SK-N-SH treated with all-trans-retinoic acid at 6 μM for 48 hours (cell line): ENCODE data around the gene TCF25.

Source experiments
- ATAC-seq: fragments of 200-7000 bp; cut with Tn5 transposase; 3 replicates; pipeline ENCODE4 v1.9.1; 2020; ENCODE audit warnings: mild to moderate bottlenecking, moderate library complexity
- ARNTL ChIP-seq: fragments of 450-650 bp; formaldehyde crosslinking; IDR thresholded peaks from 2 replicates; pipeline ENCODE4 v1.5.0; 2020; ENCODE audit warnings: low read depth, mild to moderate bottlenecking, moderate library complexity, borderline replicate concordance
- BACH2 ChIP-seq: fragments of 250-450 bp; sonication (Bioruptor Pico); IDR thresholded peaks from 2 replicates; pipeline ENCODE4 v1.9.0; 2021; ENCODE audit warnings: mild to moderate bottlenecking, borderline replicate concordance
- CSDC2 ChIP-seq: fragments of 250-450 bp; sonication (Bioruptor Pico); IDR thresholded peaks from 2 replicates; pipeline ENCODE4 v1.5.0; 2020; ENCODE audit warnings: mild to moderate bottlenecking, moderate library complexity
- CSRNP3 ChIP-seq: fragments of 250-450 bp; sonication (Bioruptor Pico); IDR thresholded peaks from 2 replicates; pipeline ENCODE4 v1.5.1; 2021; ENCODE audit warnings: mild to moderate bottlenecking, moderate library complexity
- GLIS3 ChIP-seq: fragments of 250-450 bp; sonication (Bioruptor Pico); IDR thresholded peaks from 2 replicates; pipeline ENCODE4 v1.5.0; 2020; ENCODE audit warnings: mild to moderate bottlenecking, moderate library complexity
- ISL1 ChIP-seq: fragments of 250-450 bp; sonication (Bioruptor Pico); IDR thresholded peaks from 2 replicates; pipeline ENCODE4 v2.1.2; 2022; ENCODE audit warnings: mild to moderate bottlenecking, moderate library complexity
- OSR1 ChIP-seq: fragments of 250-450 bp; sonication (Bioruptor Pico); IDR thresholded peaks from 2 replicates; pipeline ENCODE4 v1.8.0; 2022; ENCODE audit warnings: moderate library complexity, mild to moderate bottlenecking, inconsistent platforms
- POU6F1 ChIP-seq: fragments of 250-450 bp; sonication (Bioruptor Pico); IDR thresholded peaks from 2 replicates; pipeline ENCODE4 v1.8.0; 2021; ENCODE audit warnings: low read depth, mild to moderate bottlenecking, moderate library complexity, borderline replicate concordance
- PPARA ChIP-seq: fragments of 250-450 bp; sonication (Bioruptor Pico); IDR thresholded peaks from 2 replicates; pipeline ENCODE4 v1.5.0; 2020; ENCODE audit warnings: mild to moderate bottlenecking, borderline replicate concordance
- RARB ChIP-seq: fragments of 250-450 bp; sonication (Bioruptor Pico); IDR thresholded peaks from 2 replicates; pipeline ENCODE4 v1.8.0; 2021; ENCODE audit warnings: mild to moderate bottlenecking, moderate library complexity
- SNAI2 ChIP-seq: fragments of 250-450 bp; sonication (Bioruptor Pico); IDR thresholded peaks from 2 replicates; pipeline ENCODE4 v1.5.0; 2020; ENCODE audit warnings: mild to moderate bottlenecking, moderate library complexity
- TCF4 ChIP-seq: fragments of 250-450 bp; sonication (Bioruptor Pico); IDR thresholded peaks from 2 replicates; pipeline ENCODE4 v1.8.0; 2021; ENCODE audit warnings: mild to moderate bottlenecking, moderate library complexity, borderline replicate concordance
- TOX ChIP-seq: fragments of 250-450 bp; sonication (Bioruptor Pico); IDR thresholded peaks from 2 replicates; pipeline ENCODE4 v1.8.0; 2021; ENCODE audit warnings: mild to moderate bottlenecking, moderate library complexity, borderline replicate concordance
- ZC3H10 ChIP-seq: fragments of 250-450 bp; sonication (Bioruptor Pico); IDR thresholded peaks from 2 replicates; pipeline ENCODE4 v1.5.1; 2021; ENCODE audit warnings: mild to moderate bottlenecking, moderate library complexity
- ZFP3 ChIP-seq: fragments of 250-450 bp; sonication (Bioruptor Pico); IDR thresholded peaks from 2 replicates; pipeline ENCODE4 v1.5.0; 2020; ENCODE audit warnings: mild to moderate bottlenecking, moderate library complexity
- ZFP30 ChIP-seq: fragments of 450-650 bp; formaldehyde crosslinking; IDR thresholded peaks from 2 replicates; pipeline ENCODE4 v1.5.0; 2022; ENCODE audit warnings: mild to moderate bottlenecking, moderate library complexity
- ZNF565 ChIP-seq: fragments of 450-650 bp; formaldehyde crosslinking; conservative IDR thresholded peaks from 2 replicates; pipeline ENCODE4 v1.5.0; 2020; ENCODE audit warnings: low read depth, mild to moderate bottlenecking, moderate library complexity
- ZNF70 ChIP-seq: fragments of 450-650 bp; formaldehyde crosslinking; IDR thresholded peaks from 2 replicates; pipeline ENCODE4 v1.5.0; 2020; ENCODE audit warnings: mild to moderate bottlenecking, moderate library complexity
- ZNF8 ChIP-seq: fragments of 450-650 bp; formaldehyde crosslinking; IDR thresholded peaks from 2 replicates; pipeline ENCODE4 v1.5.0; 2020; ENCODE audit warnings: mild to moderate bottlenecking, moderate library complexity
- TF ChIP-seq, protein P1 (sequence below): fragments of 250-450 bp; sonication (Bioruptor Pico); IDR thresholded peaks from 2 replicates; pipeline ENCODE4 v1.5.0; 2020; ENCODE audit warnings: mild to moderate bottlenecking, moderate library complexity
- TF ChIP-seq, protein P2 (sequence below): fragments of 250-450 bp; sonication (Bioruptor Pico); IDR thresholded peaks from 2 replicates; pipeline ENCODE4 v1.8.0; 2020; ENCODE audit warnings: mild to moderate bottlenecking, moderate library complexity, borderline replicate concordance

The TCF25 gene

DNA sequence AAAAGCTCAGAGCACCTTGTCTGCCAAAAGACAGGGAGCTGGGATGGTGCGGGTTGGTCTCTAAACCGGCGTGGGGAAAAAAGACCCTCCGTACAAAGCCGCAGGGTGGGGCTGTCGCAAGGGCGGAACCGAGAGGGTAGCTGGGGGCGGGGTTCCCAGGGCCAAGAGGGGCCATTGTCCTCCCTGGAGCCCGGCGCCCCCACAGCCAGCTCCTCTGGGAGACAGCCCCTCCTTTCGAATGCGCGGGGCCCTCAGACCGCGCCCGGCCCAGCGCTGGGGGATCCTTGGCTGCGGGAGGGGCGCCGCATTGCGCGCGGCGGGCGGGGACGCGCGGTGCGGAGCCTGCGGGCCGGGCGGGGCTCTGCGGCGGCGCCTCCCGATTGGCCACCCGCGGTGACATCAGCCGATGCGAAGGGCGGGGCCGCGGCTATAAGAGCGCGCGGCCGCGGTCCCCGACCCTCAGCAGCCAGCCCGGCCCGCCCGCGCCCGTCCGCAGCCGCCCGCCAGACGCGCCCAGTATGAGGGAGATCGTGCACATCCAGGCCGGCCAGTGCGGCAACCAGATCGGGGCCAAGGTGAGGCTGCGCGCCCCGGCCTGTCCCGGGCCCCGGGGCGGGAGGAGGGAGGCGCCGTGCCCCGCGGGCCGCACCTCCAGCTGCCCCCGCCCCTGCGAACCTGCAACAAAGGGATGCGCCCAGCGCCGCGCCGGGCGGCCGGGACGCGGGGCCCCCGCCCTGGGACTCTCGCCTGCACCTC is 49.7 kb downstream of the TCF25 start, which contains the start of gene TUBB3 (continued):
- TF ChIP-seq OSR1 (CRISPR knock-in tag) (no peak), ZNF70 (CRISPR knock-in tag) (0 out of 2 replicates have a peak, but pooled peaks have one; percentile 28), ZFP3 (CRISPR knock-in tag) (no peak), BACH2 (CRISPR knock-in tag) (no peak), CSDC2 (CRISPR knock-in tag) (no peak), ISL1 (CRISPR knock-in tag) (no peak), ARNTL (CRISPR knock-in tag) (no peak), ZFP30 (no peak), GLIS3 (CRISPR knock-in tag) (0 out of 2 replicates have a peak, but pooled peaks have one; percentile 32)
- TF ChIP-seq, protein P1, sequence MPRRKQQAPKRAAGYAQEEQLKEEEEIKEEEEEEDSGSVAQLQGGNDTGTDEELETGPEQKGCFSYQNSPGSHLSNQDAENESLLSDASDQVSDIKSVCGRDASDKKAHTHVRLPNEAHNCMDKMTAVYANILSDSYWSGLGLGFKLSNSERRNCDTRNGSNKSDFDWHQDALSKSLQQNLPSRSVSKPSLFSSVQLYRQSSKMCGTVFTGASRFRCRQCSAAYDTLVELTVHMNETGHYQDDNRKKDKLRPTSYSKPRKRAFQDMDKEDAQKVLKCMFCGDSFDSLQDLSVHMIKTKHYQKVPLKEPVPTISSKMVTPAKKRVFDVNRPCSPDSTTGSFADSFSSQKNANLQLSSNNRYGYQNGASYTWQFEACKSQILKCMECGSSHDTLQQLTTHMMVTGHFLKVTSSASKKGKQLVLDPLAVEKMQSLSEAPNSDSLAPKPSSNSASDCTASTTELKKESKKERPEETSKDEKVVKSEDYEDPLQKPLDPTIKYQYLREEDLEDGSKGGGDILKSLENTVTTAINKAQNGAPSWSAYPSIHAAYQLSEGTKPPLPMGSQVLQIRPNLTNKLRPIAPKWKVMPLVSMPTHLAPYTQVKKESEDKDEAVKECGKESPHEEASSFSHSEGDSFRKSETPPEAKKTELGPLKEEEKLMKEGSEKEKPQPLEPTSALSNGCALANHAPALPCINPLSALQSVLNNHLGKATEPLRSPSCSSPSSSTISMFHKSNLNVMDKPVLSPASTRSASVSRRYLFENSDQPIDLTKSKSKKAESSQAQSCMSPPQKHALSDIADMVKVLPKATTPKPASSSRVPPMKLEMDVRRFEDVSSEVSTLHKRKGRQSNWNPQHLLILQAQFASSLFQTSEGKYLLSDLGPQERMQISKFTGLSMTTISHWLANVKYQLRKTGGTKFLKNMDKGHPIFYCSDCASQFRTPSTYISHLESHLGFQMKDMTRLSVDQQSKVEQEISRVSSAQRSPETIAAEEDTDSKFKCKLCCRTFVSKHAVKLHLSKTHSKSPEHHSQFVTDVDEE (CRISPR knock-in tag): 0 out of 2 replicates have a peak, but pooled peaks have one; percentile 10
- TF ChIP-seq, protein P2, sequence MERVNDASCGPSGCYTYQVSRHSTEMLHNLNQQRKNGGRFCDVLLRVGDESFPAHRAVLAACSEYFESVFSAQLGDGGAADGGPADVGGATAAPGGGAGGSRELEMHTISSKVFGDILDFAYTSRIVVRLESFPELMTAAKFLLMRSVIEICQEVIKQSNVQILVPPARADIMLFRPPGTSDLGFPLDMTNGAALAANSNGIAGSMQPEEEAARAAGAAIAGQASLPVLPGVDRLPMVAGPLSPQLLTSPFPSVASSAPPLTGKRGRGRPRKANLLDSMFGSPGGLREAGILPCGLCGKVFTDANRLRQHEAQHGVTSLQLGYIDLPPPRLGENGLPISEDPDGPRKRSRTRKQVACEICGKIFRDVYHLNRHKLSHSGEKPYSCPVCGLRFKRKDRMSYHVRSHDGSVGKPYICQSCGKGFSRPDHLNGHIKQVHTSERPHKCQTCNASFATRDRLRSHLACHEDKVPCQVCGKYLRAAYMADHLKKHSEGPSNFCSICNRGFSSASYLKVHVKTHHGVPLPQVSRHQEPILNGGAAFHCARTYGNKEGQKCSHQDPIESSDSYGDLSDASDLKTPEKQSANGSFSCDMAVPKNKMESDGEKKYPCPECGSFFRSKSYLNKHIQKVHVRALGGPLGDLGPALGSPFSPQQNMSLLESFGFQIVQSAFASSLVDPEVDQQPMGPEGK (CRISPR knock-in tag): no peak

DNA sequence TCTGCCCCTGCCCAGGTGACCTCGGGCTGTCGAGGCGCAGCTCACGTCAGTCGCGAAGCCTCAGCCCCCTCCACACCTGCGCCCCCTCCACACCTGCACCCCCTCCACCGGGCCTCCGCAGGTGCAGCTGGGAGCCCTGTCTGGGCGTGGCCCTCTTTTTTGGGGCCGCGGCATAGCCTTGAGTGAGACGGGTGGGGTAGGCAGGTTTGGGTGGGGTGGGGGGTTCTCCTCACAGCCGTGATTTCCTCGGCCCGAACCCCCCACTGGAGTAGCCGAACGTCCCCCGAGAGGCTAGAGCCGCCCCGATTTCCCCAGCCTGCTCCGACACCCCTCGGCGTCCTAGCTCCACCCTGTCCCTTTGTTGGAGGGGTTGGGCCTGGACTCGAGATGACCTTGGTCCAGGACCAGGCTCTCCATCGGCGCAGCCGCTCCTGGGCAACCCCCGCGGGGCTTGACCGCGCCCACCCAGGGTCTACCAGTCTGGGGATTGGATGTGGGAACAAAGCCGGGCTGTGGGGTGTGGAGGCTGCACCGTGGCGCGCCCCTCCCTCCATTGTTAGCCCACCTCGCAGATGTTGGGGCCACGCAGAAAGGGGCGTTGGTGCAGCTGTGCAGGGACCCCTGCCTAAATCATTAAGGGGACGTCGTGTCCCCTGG is 50.4 kb downstream of the TCF25 start:
- TF ChIP-seq TCF4 (no peak), TOX (no peak), GLIS3 (CRISPR knock-in tag) (no peak)
- ATAC-seq: no peak

- no peak for TF ChIP-seq TOX
- TF ChIP-seq ZNF8 (CRISPR knock-in tag): no peak
- no peak for TF ChIP-seq BACH2 (CRISPR knock-in tag)
- no peak for TF ChIP-seq ZFP3 (CRISPR knock-in tag)
- TF ChIP-seq POU6F1 (CRISPR knock-in tag): no peak
- peak; percentile 1; the same call in 1 of the 3 replicates for ATAC-seq
Measured at GRCh38 chr16:89924297-89924924, 51.0 kb downstream of the TCF25 start.

DNA sequence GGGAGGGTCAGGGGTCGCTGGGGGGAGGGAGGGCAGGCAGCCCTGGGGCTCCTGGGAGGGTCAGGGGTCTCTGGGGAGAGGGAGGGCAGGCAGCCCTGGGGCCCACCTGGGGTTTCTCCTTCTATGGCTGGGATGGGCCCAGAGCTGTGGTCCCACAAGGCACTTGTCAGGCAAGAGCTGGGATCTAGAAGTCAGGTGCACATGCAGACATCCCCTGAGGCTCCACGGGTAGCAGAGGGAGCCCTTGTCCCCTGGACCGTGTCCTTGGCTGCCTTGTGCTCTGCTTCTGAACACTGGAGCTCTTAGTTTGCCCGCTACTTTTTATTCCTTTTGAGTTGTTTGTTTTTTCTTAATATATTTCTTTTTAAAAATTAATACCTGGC is 51.5 kb downstream of the TCF25 start:
- ATAC-seq: no peak
- TF ChIP-seq ZFP30 (no peak), PPARA (CRISPR knock-in tag) (no peak), ISL1 (CRISPR knock-in tag) (no peak), ARNTL (CRISPR knock-in tag) (no peak), ZC3H10 (CRISPR knock-in tag) (no peak), ZNF70 (CRISPR knock-in tag) (no peak), SNAI2 (CRISPR knock-in tag) (no peak), CSRNP3 (CRISPR knock-in tag) (no peak), CSDC2 (CRISPR knock-in tag) (no peak), TOX (no peak), POU6F1 (CRISPR knock-in tag) (no peak), RARB (CRISPR knock-in tag) (no peak), TCF4 (no peak), ZNF565 (CRISPR knock-in tag) (no peak), ZNF8 (CRISPR knock-in tag) (no peak)
- TF ChIP-seq, protein P1 (CRISPR knock-in tag): no peak
